Measurements from ENCODE around the gene HSPB8.

HSPB8 gene

GRCh38 chr12:119176267-119177055 lies 2.3 kb upstream of the HSPB8 start:
- TF ChIP-seq SUZ12 (IDR thresholded peaks at IDR 0.05) = no peak
- no peak for TF ChIP-seq ELF4 (IDR thresholded peaks at IDR 0.05)
- TF ChIP-seq BHLHE40 (IDR thresholded peaks at IDR 0.05; ENCODE audit: borderline replicate concordance) = no peak
- TF ChIP-seq NFRKB (IDR thresholded peaks at IDR 0.05) = no peak
- TF ChIP-seq TARDBP (IDR thresholded peaks at IDR 0.05) = no peak
- no peak for TF ChIP-seq ZNF384 (IDR thresholded peaks at IDR 0.05)
- no peak for TF ChIP-seq HDGF (IDR thresholded peaks at IDR 0.05; ENCODE audit: borderline replicate concordance)
- CTCF ChIA-PET = no interaction called here
- peak; percentile 61 for DNase-seq (ENCODE audit: extremely low spot score)
- POLR2A ChIA-PET = interaction anchor here (1.1 kb wide), 1 partner anchor 17 kb away, joined by 3 read pairs; no protein-coding TSS in a partner anchor

- POLR2A ChIA-PET = interaction anchor here (1.1 kb wide), 1 partner anchor 17 kb away, joined by 3 read pairs; no protein-coding TSS in a partner anchor
- no peak for DNase-seq (ENCODE audit: extremely low spot score)
- CTCF ChIA-PET = no interaction called here
- TF ChIP-seq SUZ12 (IDR thresholded peaks at IDR 0.05) (no peak), BHLHE40 (IDR thresholded peaks at IDR 0.05; ENCODE audit: borderline replicate concordance) (no peak), L3MBTL2 (conservative IDR thresholded peaks at IDR 0.05) (no peak)
These were observed 1.7 kb upstream of the HSPB8 start for GRCh38 chr12:119177056-119177325.

- POLR2A ChIA-PET = interaction anchor here (1.4 kb wide), 1 partner anchor 27 kb away, joined by 4 read pairs; no protein-coding TSS in a partner anchor
- TF ChIP-seq FOXM1 (IDR thresholded peaks at IDR 0.05; ENCODE audit: borderline replicate concordance) (no peak), CTBP1 (IDR thresholded peaks at IDR 0.05; ENCODE audit: borderline replicate concordance) (no peak)
- CTCF ChIA-PET = no interaction called here
- no peak for DNase-seq (ENCODE audit: extremely low spot score)
These were observed 879 bp upstream of the HSPB8 start for GRCh38 chr12:119177724-119178380.

GRCh38 chr12:119179335-119180021 lies 747 bp downstream of the HSPB8 start:
- POLR2A ChIA-PET = interaction anchor here (0.9 to 1.5 kb wide), 5 partner anchors 10 to 37 kb away, joined by 3 to 4 read pairs (median 3); no protein-coding TSS in a partner anchor
- DNase-seq (ENCODE audit: extremely low spot score) = peak; percentile 26
- CTCF ChIA-PET = interaction anchor here (0.6 kb wide), 1 partner anchor 322 kb away, joined by 3 read pairs; no protein-coding TSS in a partner anchor
- TF ChIP-seq PKNOX1 (IDR thresholded peaks at IDR 0.05) = peak; percentile 60; the same call in 1 of the 2 replicates
- TF ChIP-seq ARNT (IDR thresholded peaks at IDR 0.05) = no peak

GRCh38 chr12:119180380-119181040 lies 1.8 kb downstream of the HSPB8 start:
- CTCF ChIA-PET = no interaction called here
- POLR2A ChIA-PET = interaction anchor here (1.1 kb wide), 2 partner anchors 27 to 88 kb away, joined by 3 to 5 read pairs; no protein-coding TSS in a partner anchor
- no peak for DNase-seq (ENCODE audit: extremely low spot score)
- TF ChIP-seq SUZ12 (IDR thresholded peaks at IDR 0.05) = no peak
- TF ChIP-seq CTBP1 (IDR thresholded peaks at IDR 0.05; ENCODE audit: borderline replicate concordance) = no peak
- TF ChIP-seq HDGF (IDR thresholded peaks at IDR 0.05; ENCODE audit: borderline replicate concordance) = no peak
- no peak for TF ChIP-seq SP1 (IDR thresholded peaks at IDR 0.05)
- TF ChIP-seq ZNF384 (IDR thresholded peaks at IDR 0.05) = no peak
- no peak for TF ChIP-seq PKNOX1 (IDR thresholded peaks at IDR 0.05)
- no peak for TF ChIP-seq FOXM1 (IDR thresholded peaks at IDR 0.05; ENCODE audit: borderline replicate concordance)
- TF ChIP-seq L3MBTL2 (conservative IDR thresholded peaks at IDR 0.05) = no peak
- no peak for TF ChIP-seq BHLHE40 (IDR thresholded peaks at IDR 0.05; ENCODE audit: borderline replicate concordance)
- TF ChIP-seq FOXK2 (IDR thresholded peaks at IDR 0.05) = no peak
- no peak for TF ChIP-seq ARNT (IDR thresholded peaks at IDR 0.05)

GRCh38 chr12:119181202-119181601 lies 2.5 kb downstream of the HSPB8 start:
- CTCF ChIA-PET = no interaction called here
- POLR2A ChIA-PET = interaction anchor here (1.1 to 1.4 kb wide), 2 partner anchors 15 to 89 kb away, joined by 3 to 5 read pairs; no protein-coding TSS in a partner anchor
- DNase-seq (ENCODE audit: extremely low spot score) = no peak
- no peak for TF ChIP-seq ARNT (IDR thresholded peaks at IDR 0.05)
- no peak for TF ChIP-seq CTBP1 (IDR thresholded peaks at IDR 0.05; ENCODE audit: borderline replicate concordance)
- no peak for TF ChIP-seq TARDBP (IDR thresholded peaks at IDR 0.05)
- no peak for TF ChIP-seq L3MBTL2 (conservative IDR thresholded peaks at IDR 0.05)
- TF ChIP-seq FOXK2 (IDR thresholded peaks at IDR 0.05) = no peak
- TF ChIP-seq PKNOX1 (IDR thresholded peaks at IDR 0.05) = no peak
- no peak for TF ChIP-seq FOXA1 (IDR thresholded peaks at IDR 0.05)
- no peak for TF ChIP-seq HDGF (IDR thresholded peaks at IDR 0.05; ENCODE audit: borderline replicate concordance)
- TF ChIP-seq SUZ12 (IDR thresholded peaks at IDR 0.05) = no peak
- TF ChIP-seq FOXM1 (IDR thresholded peaks at IDR 0.05; ENCODE audit: borderline replicate concordance) = no peak
- no peak for TF ChIP-seq ZNF384 (IDR thresholded peaks at IDR 0.05)
- no peak for TF ChIP-seq BHLHE40 (IDR thresholded peaks at IDR 0.05; ENCODE audit: borderline replicate concordance)
- TF ChIP-seq NFRKB (IDR thresholded peaks at IDR 0.05) = no peak
- TF ChIP-seq ELF4 (IDR thresholded peaks at IDR 0.05) = no peak
- TF ChIP-seq SP1 (IDR thresholded peaks at IDR 0.05) = no peak
- no peak for TF ChIP-seq LEF1 (IDR thresholded peaks at IDR 0.05; ENCODE audit: borderline replicate concordance)

Measured in HEK293T (cell line).